HG02642 (cell line): Measurements from ENCODE around the gene CILP2.
A peak's percentile ranks its signal among the peaks of the same experiment; 100 is the strongest.

Source experiments
- ATAC-seq: cut with Tn5 transposase; IDR thresholded peaks from one replicate; pipeline ENCODE4 v1.9.1; 2021; ENCODE audit warnings: mild to moderate bottlenecking; ENCODE audit not compliant: unreplicated experiment, poor library complexity

CILP2 gene

GRCh38 chr19:19504754-19505668 is 33.1 kb upstream of the CILP2 start:
- ATAC-seq = no peak

- ATAC-seq = no peak
Observed at GRCh38 chr19:19505669-19506326, 32.3 kb upstream of the CILP2 start.

DNA sequence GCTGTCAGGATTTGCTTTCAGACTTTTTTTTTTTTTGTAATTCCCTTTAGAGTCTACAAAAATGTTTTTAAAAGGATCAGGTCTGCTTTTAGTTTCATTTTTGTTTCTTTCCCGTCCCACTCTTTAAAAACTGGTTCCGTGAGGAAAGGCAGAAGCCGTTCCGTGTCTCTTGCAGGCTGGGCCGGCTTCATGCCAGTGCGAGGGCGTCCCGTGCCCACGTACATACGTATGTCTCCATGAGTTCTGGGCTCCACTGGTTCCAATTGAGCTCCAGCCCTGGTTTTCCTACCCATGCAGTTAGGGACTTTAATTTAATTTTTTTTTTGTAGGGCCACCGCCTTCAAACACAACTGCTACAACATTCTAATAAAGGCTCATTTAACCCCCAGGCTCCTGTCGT is 31.5 kb upstream of the CILP2 start:
- ATAC-seq = no peak

DNA sequence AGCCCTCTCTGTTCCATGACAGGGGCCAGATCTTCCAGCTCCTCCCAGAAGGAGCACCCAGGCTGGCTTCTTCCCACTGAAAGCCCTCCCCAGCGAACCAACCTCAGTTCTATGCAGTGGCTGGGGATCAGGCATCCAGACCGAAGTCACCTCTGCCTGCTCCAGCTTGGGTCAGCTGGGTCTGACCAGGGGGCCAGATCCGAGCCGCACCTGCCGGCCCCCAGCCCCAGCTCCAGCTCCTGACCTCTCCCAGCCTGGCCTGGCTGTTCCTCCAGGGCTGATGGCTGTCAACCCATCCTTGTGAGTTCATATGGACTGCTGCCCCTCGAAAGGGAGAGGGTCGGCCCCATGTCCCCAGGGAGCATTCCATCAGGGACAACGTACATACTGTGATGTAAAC is 30.7 kb upstream of the CILP2 start:
- no peak for ATAC-seq

GRCh38 chr19:19508217-19508616 is 29.8 kb upstream of the CILP2 start:
- ATAC-seq = no peak

GRCh38 chr19:19510432-19510831 is 27.6 kb upstream of the CILP2 start:
- no peak for ATAC-seq

DNA sequence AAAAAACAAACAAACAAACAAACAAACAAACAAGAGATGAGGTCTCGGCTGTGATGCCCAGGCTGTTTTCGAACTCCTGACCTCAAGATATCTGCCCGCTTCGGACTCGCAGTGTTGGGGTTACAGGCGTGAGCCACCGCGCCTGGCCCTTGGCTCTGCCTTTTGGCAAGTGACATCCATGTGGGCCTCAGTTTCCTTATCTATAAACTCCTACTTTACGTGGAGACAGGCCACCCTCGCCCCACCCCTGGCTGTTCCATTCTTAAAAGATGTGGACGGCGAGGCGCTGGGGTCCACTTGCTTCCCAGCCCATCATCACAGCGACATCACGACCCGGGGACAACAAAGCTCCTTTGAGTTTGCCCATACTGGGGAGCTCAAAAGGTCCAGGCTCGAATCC is 24.4 kb upstream of the CILP2 start:
- no peak for ATAC-seq

DNA sequence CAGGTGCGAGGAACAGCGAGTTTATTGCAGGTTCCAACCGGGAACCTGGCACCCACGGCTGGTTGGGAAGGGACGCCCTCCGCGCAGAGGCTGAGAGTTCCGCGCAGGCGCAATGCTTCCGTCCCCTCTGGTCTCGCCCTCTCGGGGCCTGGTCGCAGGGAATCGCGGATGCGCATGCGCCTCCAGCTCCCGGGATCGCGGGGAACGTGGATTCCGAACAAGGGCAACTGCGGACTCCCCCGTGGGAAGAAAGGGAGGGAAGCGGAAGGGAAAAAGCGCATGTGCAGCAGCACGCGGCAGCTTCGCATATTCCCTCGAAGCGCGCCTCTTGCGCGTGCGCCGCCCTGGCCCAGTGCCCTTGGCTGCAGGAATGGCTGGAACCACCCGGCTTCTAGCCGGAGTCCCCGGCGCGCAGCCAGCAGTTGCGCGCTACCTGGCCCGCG is 23.8 kb upstream of the CILP2 start:
- no peak for ATAC-seq

GRCh38 chr19:19514881-19515641 is 23.0 kb upstream of the CILP2 start, which contains the start of gene TSSK6:
Gene TSSK6, minus strand, starts transcription at chr19:19515548. Its CDS starts 121 bp downstream, at chr19:19515427.
- ATAC-seq = no peak

- peak; percentile 93 for ATAC-seq
Observed at GRCh38 chr19:19515642-19516519, 22.2 kb upstream of the CILP2 start, which contains the start of gene NDUFA13. Gene NDUFA13, plus strand, starts transcription at chr19:19516225. Its CDS starts 14 bp downstream, at chr19:19516239.

- ATAC-seq = no peak
Observed at GRCh38 chr19:19517235-19517619, 20.8 kb upstream of the CILP2 start.

DNA sequence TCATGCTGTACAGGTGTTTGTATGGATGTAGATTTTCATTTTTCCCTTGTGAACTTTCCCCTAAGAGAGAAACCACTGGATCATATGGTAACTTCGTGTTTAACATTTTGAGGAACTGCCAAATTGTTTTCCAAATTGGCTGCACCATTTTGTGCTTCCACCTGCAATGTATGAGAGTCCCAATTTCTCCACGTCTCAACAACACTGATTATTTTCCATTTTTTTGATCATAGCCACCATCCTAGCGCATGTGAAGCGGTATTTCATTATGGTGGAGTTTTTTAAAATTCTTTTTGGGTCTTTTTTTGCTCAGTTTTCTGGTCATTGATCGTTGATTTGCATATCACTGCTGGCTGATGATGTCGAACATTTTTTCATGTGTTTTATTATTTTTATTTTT is 17.1 kb upstream of the CILP2 start:
- ATAC-seq = no peak

GRCh38 chr19:19523177-19523576 is 14.9 kb upstream of the CILP2 start:
- no peak for ATAC-seq

- peak; percentile 39 for ATAC-seq
Observed at GRCh38 chr19:19524053-19524452, 14.0 kb upstream of the CILP2 start.

DNA sequence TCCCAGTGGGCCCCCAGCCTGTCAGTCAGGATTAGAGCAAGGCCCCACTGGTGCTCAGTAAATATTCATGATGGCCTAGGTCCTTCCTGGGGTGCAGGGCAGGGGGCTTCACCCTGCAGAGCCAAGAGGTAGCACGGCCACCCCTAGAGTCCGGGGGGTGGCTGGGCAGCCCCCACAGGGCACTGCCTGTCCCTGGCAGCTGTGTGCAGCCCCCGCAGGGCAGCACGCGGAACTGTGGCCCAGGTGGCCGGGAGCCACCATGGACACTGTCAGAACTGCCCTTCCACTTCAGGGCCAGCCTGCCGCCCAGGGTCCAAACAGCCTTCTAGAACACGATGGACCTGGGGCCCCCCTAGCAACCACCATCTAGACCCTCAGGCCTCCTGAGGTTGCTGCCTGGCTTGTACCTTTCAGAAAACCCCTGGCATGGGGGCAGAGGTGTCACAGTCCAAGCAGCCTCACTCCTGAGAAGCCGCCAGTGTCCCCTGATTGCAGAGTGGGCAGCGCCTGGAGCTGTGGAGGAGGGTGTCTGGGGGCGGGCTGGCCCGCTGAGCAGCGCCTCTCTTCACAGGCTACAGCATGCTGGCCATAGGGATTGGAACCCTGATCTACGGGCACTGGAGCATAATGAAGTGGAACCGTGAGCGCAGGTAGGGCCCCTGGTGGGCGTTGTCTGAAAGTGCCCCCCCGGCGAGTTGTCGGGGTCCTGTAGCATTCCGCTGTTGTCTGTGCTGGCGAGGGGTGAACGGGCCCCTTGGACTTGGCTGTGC is 12.3 kb upstream of the CILP2 start:
- no peak for ATAC-seq

DNA sequence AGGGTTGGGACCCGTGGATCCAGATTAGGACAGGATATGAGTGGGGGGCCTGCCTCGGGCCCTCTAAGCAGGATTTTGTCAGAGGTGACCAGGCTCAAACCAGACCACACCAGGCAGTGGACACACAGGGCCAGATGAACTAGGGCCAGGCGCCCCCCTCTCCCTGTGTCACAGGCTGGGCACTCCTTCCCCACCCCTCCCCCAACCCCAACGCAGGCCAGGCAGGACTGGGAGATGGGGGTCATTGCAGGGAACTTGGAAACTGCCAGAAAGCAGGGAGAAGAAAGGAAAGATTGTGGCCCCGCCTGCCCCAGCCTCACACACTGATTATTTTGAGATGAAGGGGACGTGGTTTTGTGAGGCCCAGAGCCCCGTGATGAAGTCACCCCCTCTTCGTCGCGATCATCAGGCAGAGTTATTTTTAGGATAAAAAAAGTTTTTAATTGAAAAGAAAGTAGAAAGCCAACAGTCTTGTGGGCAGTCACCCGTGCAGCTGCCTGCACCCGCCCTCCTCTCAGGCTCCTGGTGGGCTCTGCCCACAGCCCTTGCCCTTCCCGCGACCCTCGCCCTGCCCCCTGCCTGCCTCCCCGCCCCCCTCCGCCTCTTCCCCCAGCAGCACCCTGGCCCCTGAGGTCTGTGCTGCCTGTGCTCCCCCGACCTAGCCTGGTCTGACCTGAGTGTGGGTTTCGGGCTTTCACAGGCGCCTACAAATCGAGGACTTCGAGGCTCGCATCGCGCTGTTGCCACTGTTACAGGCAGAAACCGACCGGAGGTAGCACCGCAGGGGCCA is 11.3 kb upstream of the CILP2 start:
- no peak for ATAC-seq

- no peak for ATAC-seq
Observed at GRCh38 chr19:19527371-19527656, 10.8 kb upstream of the CILP2 start.
